ENCODE data around the gene F11R.

DNA sequence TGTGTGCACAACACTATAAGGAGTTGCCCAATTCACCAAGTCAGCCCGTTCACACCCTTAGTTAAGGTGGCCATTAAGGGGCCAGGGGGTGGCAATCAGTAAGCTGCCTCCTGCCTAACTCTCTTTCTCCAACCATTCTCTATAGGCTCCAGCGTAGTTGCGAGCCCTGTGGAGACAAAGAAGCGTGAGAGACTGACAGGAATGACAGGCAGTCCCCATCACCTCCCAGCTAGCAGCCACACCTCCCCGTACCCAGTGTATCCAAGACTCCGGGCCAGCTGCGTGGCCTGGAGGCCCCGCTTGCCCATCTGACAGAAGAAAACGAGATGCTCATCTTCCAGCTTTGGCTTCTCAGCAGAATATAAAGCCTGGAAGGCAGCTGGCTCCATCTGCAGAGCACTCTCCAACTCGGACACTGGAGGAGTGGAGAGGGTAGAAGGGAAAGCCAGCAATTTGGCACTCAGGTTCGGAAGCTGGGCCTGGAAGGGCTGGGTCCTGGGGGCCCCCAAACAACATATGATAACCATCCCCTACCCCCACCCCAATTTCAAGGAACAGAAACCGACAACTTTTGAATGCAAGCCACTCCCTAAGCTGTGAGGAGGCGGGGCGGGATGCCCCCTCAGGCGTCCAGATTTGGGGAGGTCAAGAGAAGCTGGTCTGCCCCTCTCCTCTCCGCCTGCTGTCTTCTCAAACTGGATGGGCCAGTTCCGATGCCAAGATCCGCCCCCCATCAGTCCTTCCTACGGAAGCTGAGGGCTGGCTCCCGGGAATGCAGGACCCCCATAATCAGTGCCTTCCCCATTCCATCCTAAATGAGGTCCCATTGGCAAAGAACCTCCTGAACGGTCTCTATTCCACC, 16.9 kb upstream of the F11R start:
- TF ChIP-seq, protein P1, sequence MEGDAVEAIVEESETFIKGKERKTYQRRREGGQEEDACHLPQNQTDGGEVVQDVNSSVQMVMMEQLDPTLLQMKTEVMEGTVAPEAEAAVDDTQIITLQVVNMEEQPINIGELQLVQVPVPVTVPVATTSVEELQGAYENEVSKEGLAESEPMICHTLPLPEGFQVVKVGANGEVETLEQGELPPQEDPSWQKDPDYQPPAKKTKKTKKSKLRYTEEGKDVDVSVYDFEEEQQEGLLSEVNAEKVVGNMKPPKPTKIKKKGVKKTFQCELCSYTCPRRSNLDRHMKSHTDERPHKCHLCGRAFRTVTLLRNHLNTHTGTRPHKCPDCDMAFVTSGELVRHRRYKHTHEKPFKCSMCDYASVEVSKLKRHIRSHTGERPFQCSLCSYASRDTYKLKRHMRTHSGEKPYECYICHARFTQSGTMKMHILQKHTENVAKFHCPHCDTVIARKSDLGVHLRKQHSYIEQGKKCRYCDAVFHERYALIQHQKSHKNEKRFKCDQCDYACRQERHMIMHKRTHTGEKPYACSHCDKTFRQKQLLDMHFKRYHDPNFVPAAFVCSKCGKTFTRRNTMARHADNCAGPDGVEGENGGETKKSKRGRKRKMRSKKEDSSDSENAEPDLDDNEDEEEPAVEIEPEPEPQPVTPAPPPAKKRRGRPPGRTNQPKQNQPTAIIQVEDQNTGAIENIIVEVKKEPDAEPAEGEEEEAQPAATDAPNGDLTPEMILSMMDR (IDR thresholded peaks at IDR 0.05), result no peak
- no peak for TF ChIP-seq POLR2A (IDR thresholded peaks at IDR 0.05)

All from testis (tissue), 2 donors.